ENCODE measurements around the gene ZC3H12D.
"Not testable (repeated sequence)": the region's sequence is repeated elsewhere in the genome, so short reads cannot be mapped to it uniquely, and the experiment has no call there.

ZC3H12D gene

GRCh38 chr6:149501768-149502167 lies 17.0 kb upstream of the ZC3H12D start:
- peaks cover 5% of the 10 kb centered on the region; the same call in 1 of the 2 replicates for H3K36me3 ChIP-seq (ENCODE audit: insufficient read depth, low read length)
- DNase-seq (ENCODE audit: low read depth, low spot score): no peak
- no peak overlapping the region for H3K9ac ChIP-seq (ENCODE audit: insufficient read length)
- no peaks in the 10 kb centered on the region for H3K9me3 ChIP-seq (ENCODE audit: low read depth, low read length)
- H3K4me3 ChIP-seq: no peak overlapping the region
- TF ChIP-seq FOXP2 (optimal IDR thresholded peaks at IDR 0.05; ENCODE audit: control extremely low read depth, extremely low read length, insufficient read depth): no peak
- no peak for TF ChIP-seq EZH2 (IDR thresholded peaks at IDR 0.05)
- no peak for TF ChIP-seq POLR2AphosphoS5 (IDR thresholded peaks at IDR 0.05; ENCODE audit: borderline replicate concordance, low read depth, low read length)
- no peak overlapping the region for H3K27ac ChIP-seq

- no peak for TF ChIP-seq POLR2AphosphoS5 (IDR thresholded peaks at IDR 0.05; ENCODE audit: borderline replicate concordance, low read depth, low read length)
- no peaks in the 10 kb centered on the region for H3K9me3 ChIP-seq (ENCODE audit: low read depth, low read length)
- no peak overlapping the region for H3K4me3 ChIP-seq
- H3K36me3 ChIP-seq (ENCODE audit: insufficient read depth, low read length): peaks cover 5% of the 10 kb centered on the region; the same call in 1 of the 2 replicates
- no peak overlapping the region for H3K9ac ChIP-seq (ENCODE audit: insufficient read length)
- no peak overlapping the region for H3K27ac ChIP-seq
- no peak for DNase-seq (ENCODE audit: low read depth, low spot score)
These were observed 16.4 kb upstream of the ZC3H12D start for GRCh38 chr6:149501201-149501600.

- DNase-seq (ENCODE audit: low read depth, low spot score): no peak
- H3K9me3 ChIP-seq (ENCODE audit: low read depth, low read length): no peaks in the 10 kb centered on the region
- no peak overlapping the region for H3K9ac ChIP-seq (ENCODE audit: insufficient read length)
- TF ChIP-seq EZH2 (IDR thresholded peaks at IDR 0.05): no peak
- TF ChIP-seq FOXP2 (optimal IDR thresholded peaks at IDR 0.05; ENCODE audit: control extremely low read depth, extremely low read length, insufficient read depth): no peak
- no peak for TF ChIP-seq POLR2AphosphoS5 (IDR thresholded peaks at IDR 0.05; ENCODE audit: borderline replicate concordance, low read depth, low read length)
- no peak overlapping the region for H3K27ac ChIP-seq
- no peak overlapping the region for H3K4me3 ChIP-seq
- H3K36me3 ChIP-seq (ENCODE audit: insufficient read depth, low read length): no peaks in the 10 kb centered on the region
These were observed 15.3 kb upstream of the ZC3H12D start for GRCh38 chr6:149500096-149500495.

- Histone ChIP-seq H3K27ac (0 out of 2 replicates have a peak overlapping the region, but pooled peaks have one; percentile 10), H3K36me3 (ENCODE audit: insufficient read depth, low read length) (no peaks in the 10 kb centered on the region), H3K9ac (ENCODE audit: insufficient read length) (no peak overlapping the region), H3K4me3 (no peak overlapping the region), H3K9me3 (ENCODE audit: low read depth, low read length) (no peaks in the 10 kb centered on the region)
- TF ChIP-seq FOXP2 (optimal IDR thresholded peaks at IDR 0.05; ENCODE audit: control extremely low read depth, extremely low read length, insufficient read depth) (no peak), EZH2 (IDR thresholded peaks at IDR 0.05) (no peak), POLR2AphosphoS5 (IDR thresholded peaks at IDR 0.05; ENCODE audit: borderline replicate concordance, low read depth, low read length) (no peak)
- DNase-seq (ENCODE audit: low read depth, low spot score): no peak
These were observed 14.3 kb upstream of the ZC3H12D start for GRCh38 chr6:149499066-149499465.

- DNase-seq (ENCODE audit: low read depth, low spot score): no peak
- no peaks in the 10 kb centered on the region for H3K36me3 ChIP-seq (ENCODE audit: insufficient read depth, low read length)
- H3K27ac ChIP-seq: no peak overlapping the region
- no peak overlapping the region for H3K9ac ChIP-seq (ENCODE audit: insufficient read length)
- TF ChIP-seq POLR2AphosphoS5 (IDR thresholded peaks at IDR 0.05; ENCODE audit: borderline replicate concordance, low read depth, low read length): no peak
- TF ChIP-seq EZH2 (IDR thresholded peaks at IDR 0.05): no peak
- TF ChIP-seq FOXP2 (optimal IDR thresholded peaks at IDR 0.05; ENCODE audit: control extremely low read depth, extremely low read length, insufficient read depth): no peak
- H3K9me3 ChIP-seq (ENCODE audit: low read depth, low read length): no peaks in the 10 kb centered on the region
- H3K4me3 ChIP-seq: no peak overlapping the region
These were observed 12.6 kb upstream of the ZC3H12D start for GRCh38 chr6:149497365-149497764.

GRCh38 chr6:149496597-149496996 lies 11.8 kb upstream of the ZC3H12D start:
- H3K9me3 ChIP-seq (ENCODE audit: low read depth, low read length); H3K27ac ChIP-seq; H3K4me3 ChIP-seq; H3K36me3 ChIP-seq (ENCODE audit: insufficient read depth, low read length); H3K9ac ChIP-seq (ENCODE audit: insufficient read length); DNase-seq (ENCODE audit: low read depth, low spot score): not testable (repeated sequence)

GRCh38 chr6:149495349-149496016 lies 10.7 kb upstream of the ZC3H12D start:
- H3K4me3 ChIP-seq; H3K27ac ChIP-seq; H3K9ac ChIP-seq (ENCODE audit: insufficient read length); DNase-seq (ENCODE audit: low read depth, low spot score); H3K9me3 ChIP-seq (ENCODE audit: low read depth, low read length); H3K36me3 ChIP-seq (ENCODE audit: insufficient read depth, low read length): not testable (repeated sequence)

GRCh38 chr6:149494810-149495209 lies 10.0 kb upstream of the ZC3H12D start:
- not testable (repeated sequence) for H3K9me3 ChIP-seq (ENCODE audit: low read depth, low read length); H3K9ac ChIP-seq (ENCODE audit: insufficient read length); DNase-seq (ENCODE audit: low read depth, low spot score); H3K4me3 ChIP-seq; H3K27ac ChIP-seq; H3K36me3 ChIP-seq (ENCODE audit: insufficient read depth, low read length)

- H3K9ac ChIP-seq (ENCODE audit: insufficient read length): no peak overlapping the region
- no peaks in the 10 kb centered on the region for H3K36me3 ChIP-seq (ENCODE audit: insufficient read depth, low read length)
- no peak for DNase-seq (ENCODE audit: low read depth, low spot score)
- H3K27ac ChIP-seq: no peak overlapping the region
- H3K4me3 ChIP-seq: no peak overlapping the region
- TF ChIP-seq POLR2AphosphoS5 (IDR thresholded peaks at IDR 0.05; ENCODE audit: borderline replicate concordance, low read depth, low read length) (no peak), FOXP2 (optimal IDR thresholded peaks at IDR 0.05; ENCODE audit: control extremely low read depth, extremely low read length, insufficient read depth) (no peak), EZH2 (IDR thresholded peaks at IDR 0.05) (no peak)
- H3K9me3 ChIP-seq (ENCODE audit: low read depth, low read length): no peaks in the 10 kb centered on the region
These were observed 9.0 kb upstream of the ZC3H12D start for GRCh38 chr6:149493761-149494320.
